HG03521 (cell line): ENCODE data around the gene FGF1.

Experiments
- ATAC-seq: cut with Tn5 transposase; IDR thresholded peaks from one replicate; pipeline ENCODE4 v1.9.1; 2021; ENCODE audit warnings: mild to moderate bottlenecking, moderate library complexity; ENCODE audit not compliant: unreplicated experiment

Gene FGF1

DNA sequence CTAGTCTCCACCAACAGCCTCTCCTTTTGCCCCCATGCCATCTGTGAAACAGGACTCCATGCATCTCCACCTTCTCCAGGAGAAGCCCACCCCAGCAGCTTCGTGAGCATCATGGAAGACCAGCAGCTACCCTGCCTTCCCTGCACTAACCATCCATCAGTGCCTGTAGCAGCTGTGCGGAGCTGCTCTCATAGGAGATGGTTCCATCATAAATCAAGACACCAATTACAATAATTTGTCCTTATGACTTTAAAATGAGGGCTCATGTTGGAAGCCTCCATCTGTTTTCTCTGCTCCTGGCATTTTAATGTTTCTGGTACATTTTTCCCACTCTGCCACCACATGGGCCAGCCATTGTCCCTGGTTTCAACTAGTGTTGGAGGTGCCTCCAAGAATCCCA lies 69.9 kb downstream of the FGF1 start:
- ATAC-seq = no peak

DNA sequence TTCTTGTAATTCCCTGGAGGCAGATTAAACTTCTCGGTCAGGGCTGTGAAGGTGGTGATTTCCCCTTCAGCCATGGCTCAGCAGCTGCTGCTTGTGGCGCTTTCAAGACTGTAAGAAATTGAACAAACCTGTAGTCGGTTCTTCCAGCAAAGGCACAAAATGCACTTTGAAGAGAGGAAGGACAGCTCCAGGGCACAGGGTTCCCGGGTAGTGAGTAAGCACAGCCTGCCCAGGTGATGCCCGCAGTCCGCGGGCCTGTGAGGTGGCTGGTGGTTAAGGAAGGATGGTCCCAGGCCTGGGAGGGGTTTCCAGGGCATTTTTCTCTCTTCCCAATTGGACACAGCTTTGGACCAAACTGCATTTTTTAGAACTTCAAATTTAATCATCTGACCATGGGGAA lies 71.8 kb downstream of the FGF1 start:
- no peak for ATAC-seq

DNA sequence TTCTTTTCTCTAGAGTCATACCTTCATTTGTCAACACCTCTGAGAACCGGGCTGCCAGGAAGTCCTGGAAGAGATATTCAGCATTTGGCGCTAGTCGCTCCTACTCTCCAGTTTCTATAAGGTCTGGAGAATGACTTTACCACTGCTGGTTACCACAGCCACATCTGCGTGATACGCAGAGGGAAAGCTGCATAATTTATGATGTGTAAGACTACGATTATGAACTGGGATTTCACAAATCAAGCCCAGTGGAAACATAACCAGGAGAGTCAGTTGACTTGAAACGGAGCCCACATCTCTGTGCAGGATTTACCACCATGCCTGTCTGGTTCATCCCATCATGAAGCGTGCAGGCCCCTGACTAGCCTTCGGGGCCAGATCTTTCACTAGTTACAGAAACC lies 72.6 kb downstream of the FGF1 start:
- ATAC-seq = no peak

DNA sequence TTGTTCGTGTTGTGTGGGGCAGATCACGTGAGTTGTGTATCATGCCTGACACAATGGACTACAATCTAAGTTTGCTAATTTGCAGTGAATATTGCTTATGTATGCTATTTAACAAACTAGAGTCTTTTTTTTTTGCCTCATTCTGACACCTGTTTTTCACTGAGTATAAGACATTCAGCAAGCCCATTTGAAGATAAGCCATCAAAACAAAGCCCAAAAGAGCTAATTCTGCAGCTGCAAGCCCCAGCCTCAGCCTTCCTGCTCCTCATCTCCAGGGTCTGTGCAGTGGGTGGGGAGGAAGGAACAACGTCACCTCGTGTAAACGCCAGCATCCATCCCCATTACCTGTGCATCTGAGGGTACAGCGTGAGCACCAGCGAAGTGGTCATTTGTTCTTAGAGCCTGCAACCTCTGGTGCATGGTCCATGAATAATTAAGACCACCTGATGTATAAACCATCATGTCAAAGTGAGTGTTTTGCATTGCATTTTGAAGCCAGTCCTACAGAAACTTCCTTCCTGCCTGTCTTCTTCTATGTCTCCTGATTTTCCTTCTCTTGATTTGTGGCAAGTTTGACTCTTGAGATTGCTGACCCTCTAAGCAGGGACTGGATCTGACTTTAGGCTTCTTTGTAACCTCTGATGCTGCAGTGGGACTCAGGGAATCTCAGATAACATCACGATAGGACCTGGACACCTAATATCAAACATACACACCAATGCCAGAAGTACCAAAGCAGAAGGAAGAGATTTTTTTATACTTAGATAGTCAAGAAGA lies 73.2 kb downstream of the FGF1 start:
- ATAC-seq = no peak

DNA sequence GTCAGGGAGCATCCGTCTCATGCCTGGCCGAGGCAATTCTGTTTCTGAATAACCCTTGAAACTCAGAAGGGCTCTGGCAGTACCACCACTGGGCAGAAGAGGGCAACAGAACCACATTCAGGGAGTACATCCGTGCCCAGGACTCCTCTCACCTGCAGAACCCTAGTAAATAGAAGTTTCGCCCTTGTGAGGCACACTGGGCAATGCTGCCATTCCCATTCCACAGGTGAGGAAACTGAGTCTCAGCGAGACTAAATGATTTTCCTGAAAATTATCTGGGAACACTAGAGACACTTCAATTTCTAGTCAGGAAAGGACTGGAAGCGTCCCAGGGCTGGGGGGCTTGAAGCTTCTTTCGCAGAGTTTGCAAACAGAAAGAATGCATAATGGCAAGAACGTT lies 74.7 kb downstream of the FGF1 start:
- peak; percentile 81 for ATAC-seq

DNA sequence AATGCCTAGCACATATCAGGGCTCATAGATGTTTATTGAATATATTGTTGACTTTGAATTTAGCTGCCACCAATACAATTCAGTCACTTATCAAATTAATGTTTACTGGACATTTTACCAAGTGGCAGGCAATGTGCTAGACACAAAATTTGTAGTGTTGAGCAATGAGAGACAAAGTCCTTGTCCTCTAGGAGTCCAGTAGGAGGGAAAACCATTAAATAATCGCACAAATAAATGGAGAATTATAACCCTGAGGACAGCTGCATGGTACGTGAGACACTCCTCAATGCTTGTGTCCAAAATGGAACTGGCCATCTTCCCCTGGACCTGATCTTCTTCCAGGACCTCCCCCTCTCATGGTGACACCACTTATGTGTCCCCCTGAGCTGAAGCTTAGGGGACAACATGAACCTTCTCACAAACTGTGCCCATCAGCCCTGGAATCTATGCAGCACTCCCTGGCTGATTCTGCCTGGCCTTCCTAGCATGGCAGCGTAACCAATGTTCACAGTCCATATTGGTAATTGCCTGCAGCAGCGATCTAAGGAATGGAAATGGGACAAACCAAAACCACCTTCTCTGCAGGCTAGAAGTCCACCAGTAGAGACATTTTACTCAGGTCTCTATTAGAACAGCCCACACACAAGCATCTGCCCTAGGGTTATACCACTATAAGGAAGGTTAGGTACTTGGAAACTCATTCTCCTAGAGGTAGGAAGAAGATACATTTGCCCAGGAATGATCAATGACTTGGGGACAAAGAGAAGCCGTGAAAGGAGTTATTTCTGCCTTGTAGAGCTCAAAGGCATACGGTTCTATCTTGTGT lies 75.5 kb downstream of the FGF1 start:
- ATAC-seq = no peak

DNA sequence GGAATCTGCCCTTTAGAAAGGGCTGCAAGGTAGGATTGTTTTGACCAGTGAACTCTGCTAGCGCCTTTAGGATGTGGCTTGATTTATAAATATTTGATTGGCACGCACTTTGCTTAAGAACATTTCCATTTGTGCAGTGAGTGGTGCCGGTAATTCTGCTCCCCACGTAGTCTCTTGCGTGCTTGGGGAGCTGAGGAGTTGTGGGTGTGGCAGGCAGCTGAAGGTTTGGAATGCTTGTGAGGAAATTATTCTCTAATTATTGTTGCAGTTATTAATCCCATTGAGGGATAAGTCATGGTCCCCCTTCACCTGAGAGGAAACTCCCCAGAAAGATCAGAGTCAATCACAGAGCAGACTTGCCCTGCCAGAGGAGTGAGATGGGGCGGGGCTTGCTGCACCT lies 76.7 kb downstream of the FGF1 start:
- no peak for ATAC-seq

DNA sequence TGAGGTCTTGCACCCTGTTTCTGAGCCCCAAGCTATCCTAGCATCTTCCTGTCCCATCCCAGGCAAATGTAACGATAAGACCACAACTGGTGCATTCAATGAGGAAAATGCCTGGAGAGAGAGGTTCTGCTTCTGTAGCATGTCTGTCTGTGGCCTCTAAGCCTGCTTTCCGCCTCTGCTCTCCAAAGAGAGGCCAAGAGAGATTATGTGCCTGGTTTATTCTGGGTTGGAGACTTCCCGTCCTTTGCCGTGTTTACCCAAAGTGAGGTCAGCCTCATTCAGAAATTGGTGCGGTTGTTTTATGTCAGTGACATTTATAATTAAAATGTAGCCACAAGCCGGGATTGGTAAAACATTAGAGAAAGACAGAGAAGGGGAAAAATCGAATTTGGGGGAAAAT lies 77.8 kb downstream of the FGF1 start:
- ATAC-seq = no peak

DNA sequence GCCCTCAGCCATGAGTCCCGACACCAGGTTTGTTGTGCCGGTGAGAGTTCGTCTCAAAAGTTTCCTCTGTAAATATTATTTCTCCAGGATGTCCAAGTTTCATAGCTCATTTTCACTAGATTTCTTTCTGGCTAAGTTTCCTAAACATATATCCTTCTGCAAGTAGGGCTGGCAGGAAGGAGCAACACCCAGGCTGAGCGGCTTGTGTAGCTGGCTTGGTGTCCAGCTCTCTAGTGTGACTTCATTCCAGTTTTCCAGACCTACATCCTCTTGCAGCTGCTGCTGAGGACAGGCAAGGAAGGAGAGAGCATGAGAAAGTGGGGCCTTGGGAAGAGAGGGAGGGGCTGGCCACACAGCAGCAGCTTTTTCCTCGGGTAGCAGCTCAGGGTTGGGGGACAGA lies 80.3 kb downstream of the FGF1 start:
- no peak for ATAC-seq

DNA sequence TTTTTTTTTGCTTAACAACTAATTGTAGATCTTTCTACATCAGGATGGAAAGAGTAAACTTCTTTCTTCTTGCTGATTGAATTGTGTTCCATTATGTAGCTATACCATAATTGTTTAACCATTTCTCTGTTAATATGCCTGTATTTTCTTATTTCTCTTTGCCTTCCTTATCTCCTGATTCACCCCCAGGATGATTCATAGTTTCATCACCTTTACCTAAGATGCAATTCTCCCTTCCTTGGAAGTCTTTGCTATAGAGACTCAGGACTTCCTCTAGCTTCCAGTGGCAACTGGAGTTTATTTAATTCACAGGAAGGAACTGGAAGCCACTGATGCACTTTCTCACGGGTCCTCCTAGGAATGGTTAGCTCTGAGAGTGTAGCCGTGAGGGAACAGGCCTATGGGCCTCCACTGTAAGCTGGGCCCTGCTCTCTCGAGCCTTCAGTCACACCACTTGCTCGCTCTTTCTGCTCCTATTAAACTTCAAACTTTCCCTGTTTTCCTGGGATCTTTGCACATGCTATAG lies 83.1 kb downstream of the FGF1 start:
- ATAC-seq = no peak

DNA sequence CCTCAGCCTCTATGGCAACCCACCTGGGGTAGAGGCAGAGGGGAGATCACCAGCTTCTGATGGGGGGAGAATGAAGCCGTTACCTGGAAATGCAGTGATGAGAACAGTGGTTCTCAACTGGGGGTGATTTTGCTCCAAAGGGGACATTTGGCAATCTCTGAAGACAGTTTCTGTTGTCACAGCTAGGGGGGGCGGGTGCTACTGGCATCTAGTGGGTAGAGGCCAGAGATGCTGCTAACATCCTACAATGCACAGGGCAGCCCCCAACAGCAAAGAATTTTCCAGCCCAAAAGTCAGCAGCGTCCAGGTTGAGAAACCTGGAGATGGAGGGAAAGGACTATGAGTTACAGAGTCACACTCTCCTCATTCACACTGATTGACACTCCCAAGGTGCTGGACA lies 84.5 kb downstream of the FGF1 start:
- ATAC-seq = no peak

DNA sequence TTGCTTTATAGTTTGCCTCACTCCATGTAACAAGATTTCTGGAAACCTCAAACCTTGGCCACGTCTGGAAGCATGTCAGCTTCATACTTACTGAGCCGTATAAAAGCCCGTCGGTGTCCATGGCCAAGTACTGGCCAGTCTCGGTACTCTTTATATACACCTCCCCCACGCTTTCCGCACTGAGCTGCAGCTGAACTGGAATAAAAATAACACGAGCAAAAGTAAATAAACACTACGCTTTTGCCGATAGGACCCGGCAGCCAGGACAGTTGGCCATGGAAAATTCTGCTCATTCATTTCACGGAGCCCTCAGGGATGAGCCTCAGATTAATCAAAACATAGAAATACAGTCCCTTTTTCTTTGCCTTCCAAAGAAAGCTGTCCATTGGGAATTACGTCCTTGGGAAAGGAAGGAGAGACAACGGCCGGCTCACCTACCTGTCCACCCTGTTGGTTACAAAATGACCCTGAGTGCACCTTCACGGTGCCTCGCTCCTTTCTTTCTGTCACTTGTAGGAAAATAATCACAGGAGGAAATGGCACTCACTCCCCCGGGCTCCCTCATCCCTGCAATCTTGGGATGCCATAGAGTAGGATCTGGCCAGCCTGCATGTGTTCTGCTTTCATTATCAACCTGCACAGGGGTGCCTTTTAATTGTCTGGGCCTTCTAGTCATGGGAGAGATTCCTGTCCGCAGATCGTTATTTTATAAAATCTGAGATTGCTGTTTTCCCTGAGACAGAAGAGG lies 85.1 kb downstream of the FGF1 start:
- no peak for ATAC-seq

DNA sequence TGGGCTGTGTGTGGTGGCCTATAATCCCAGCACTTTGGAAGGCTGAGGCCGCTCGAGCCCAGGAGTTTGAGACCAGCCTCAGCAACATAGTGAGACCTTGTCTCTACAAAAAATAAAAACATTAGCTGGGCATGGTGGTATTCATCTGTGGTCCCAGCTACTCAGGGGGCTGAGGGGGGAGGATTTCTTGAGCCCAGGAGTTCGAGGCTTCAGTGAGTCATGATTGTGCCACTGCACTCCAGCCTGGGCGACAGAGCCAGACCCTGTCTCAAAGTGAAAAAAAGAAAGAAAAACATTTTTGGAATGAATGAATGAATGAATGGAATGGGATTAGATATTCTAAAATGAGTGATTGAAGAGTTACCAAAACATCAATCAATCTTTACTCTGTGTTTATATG lies 85.8 kb downstream of the FGF1 start:
- ATAC-seq = no peak

DNA sequence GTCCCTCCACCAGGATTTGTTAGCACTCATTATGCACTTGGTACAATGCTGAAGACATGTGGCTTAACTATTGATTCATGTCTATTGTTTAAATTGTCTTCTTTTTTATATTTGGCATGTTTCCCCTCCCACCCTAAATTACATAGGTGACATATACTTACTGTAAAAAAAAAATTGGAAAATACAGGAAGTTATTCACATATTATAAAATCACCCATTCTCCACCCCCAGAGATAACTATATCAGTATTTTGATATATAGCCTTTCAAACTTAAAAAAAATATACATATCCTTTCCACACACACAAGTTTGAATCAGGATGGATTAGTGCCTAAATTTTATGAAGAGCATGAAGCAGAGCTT lies 87.6 kb downstream of the FGF1 start:
- no peak for ATAC-seq

DNA sequence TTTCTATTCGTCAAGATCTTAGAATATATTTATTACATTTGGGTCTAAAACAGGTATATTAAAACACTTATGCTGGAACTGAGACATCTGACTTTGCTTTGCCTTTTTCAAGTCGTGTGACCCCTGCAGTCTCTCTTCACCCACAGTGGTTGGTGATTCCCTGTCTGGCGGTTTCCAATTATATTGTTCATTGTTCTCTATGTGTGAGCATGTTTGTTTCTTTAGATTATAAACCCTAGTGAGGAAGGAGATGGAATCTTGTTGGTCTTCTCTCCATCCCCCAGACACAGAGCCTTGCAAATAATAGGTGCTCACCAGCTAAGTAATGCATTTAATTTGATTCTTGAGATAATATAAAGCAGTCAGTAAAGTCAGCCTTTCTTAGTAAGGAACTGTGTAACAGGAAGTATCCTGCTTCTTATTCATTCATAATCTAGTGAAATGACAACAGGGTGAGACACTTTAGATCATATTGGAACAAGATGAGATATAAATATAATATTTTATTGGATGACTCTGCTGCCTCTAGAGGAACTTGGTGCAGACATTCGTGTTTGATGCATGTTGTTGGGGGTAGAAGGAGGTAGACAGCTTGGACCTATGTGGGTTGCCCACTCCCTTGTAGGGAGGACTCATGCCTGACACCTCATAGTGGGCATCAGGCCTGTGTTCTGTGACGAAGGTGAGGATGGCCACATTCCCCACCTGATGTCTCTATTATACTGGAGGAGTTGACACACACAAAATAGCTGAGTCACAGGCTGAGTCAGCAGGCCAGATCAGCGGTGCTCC lies 88.1 kb downstream of the FGF1 start:
- no peak for ATAC-seq

DNA sequence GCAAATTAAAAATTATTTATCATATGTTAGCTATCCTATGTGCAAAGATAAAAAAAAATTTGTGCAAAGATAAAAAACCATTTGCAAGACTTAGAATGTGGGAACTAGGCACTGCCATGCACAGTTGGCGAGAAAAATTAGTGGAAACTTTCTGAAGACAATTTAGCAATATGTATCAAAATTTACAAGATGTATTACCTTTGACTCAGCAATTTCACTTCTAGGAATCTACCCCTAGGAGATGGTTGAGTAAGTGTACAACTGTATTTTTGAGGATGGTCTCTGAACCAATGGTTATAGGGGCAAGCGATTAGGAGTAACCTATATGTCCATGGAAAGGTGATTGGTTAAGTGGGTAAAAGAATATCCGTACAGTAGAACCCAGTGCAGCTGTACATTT lies 88.9 kb downstream of the FGF1 start:
- no peak for ATAC-seq

DNA sequence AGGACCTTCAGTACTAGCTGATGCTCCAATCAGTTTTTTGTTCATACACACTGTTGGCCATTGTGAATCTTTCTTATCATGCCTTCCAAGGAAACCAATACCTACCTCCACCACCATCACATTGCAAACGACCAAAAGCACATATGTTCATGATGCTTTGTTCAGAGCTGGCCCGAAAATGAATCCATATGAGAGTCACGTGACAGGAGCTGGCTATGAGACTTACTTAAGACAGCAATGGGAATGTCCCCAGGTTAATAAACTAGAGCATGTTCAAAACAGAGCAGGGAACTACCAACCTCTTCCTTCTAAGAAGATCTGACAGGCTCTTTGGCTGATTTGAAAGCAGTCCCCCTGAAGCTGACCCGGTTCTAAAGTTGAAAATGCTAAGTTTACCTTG lies 93.5 kb downstream of the FGF1 start:
- no peak for ATAC-seq

DNA sequence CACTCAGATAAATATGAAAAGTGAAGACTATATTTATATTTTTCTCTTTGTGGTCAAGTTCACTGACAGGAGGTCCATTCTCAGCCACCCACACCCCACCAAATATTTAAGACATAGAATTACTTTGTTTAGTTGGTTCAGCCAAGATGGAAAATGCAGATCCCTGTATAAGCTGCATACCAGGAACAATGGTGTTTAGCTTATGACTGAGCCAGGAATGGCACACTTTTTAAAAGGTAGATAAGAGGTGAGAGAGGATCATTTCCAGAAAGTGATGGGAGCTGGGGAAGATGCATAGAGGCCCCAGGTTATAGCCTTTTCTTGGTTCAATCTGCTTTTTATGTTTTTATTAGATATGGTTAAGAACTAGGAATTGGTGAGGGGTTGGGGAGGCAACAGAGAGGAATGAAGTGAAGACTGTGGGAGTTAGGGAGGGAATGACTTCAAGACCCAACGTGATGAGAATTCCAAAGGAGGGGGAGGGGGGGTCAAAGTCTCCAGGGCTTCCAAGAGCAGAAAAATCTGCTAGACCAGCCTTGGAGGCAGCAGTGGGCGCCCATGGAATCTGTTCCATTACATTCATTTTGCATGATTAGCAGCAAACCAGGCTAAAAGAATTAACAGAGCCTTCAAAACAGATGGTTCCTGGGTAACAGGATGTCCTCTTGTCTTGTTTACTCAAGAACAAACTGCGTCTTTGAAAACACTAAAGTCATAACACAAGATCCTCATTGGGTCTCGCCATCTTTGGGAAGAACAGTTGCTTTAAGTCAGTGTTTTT lies 95.2 kb downstream of the FGF1 start:
- no peak for ATAC-seq

DNA sequence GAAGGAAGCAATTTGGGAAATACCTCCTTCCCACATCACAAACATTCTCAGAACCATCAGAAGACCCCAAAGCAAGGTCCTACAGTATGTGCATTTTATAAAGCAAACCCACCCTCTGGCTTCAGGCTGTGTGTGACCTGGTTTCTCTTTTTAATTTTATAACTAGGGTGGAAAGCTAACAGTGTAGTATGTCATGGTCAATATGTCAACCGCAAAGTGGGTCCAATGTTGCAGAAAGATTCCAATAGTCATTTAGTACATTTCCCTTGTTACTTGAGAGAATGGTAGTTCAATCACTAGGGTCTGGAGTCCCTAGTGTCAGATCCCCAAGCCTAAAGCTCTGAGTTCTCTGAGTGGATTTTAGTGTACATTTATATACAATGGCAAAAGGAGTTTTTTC lies 96.2 kb downstream of the FGF1 start:
- ATAC-seq = no peak

DNA sequence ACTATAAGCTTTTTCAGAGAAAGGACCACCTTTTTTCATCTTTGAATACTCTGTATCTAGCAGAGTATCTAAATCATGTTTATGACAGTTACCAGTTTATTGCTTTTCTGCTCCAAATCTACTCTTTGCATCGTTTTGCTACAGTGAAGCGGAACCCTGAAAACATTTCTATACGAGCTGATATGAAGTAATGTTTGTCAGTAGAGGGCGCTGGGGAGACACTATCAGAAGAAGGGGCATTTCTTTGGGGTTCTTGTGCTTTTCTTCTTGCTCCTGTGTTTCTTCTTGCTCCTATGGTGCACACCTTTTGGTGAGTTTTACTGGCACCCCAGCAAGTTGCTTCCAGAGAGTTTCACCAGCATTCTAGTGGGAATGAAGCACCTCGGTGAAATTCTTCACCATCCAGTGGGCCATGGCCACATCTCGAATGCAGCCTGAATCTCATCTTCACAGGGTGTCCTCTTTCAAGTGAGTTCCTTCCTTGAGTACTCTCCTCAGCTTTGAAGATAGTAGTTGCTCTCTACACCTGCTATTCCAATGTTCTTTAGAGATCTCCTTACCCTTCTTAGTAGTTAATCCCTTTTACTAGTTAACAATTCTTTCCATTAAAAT lies 98.4 kb downstream of the FGF1 start:
- ATAC-seq = no peak
